GM18951 (cell line): Measurements from ENCODE around the gene CRYGN.

Experiments
- POLR2A ChIP-seq: IDR thresholded peaks from 4 replicates; pipeline ENCODE4 v1.6.1; 2011; ENCODE audit warnings: mild to moderate bottlenecking; ENCODE audit not compliant: insufficient read length, insufficient read depth; ENCODE audit errors: extremely low read depth
- in situ Hi-C: fragments of 300-500 bp; cut with MboI; formaldehyde crosslinking; loops from one replicate; pipeline ENCODE4 v1.12.0; 2022; ENCODE audit warnings: low sequenced_read_pairs, mixed read lengths, inconsistent platforms; ENCODE audit not compliant: unreplicated experiment

The CRYGN gene

DNA sequence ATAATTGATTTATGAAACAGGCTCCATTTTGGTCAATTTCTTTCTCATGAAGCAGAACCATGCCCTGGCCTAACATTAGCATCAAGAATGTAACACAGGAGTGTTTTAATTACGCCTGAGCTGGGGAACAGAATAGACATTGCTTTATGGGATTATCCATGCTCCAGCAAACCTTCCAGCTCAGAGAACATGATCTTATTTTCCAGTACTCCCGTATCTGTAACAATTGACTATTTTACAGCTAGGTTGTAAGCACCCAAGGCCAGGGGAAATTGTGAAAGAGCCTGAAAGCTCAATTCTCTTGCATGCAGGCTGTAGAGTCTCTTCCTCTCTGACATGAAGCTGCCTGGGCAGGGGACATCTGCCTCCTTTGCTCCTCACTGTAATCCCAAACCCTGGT is 30.8 kb upstream of the CRYGN start:
- TF ChIP-seq POLR2A: no peak
- in situ Hi-C loops: no loop called here

DNA sequence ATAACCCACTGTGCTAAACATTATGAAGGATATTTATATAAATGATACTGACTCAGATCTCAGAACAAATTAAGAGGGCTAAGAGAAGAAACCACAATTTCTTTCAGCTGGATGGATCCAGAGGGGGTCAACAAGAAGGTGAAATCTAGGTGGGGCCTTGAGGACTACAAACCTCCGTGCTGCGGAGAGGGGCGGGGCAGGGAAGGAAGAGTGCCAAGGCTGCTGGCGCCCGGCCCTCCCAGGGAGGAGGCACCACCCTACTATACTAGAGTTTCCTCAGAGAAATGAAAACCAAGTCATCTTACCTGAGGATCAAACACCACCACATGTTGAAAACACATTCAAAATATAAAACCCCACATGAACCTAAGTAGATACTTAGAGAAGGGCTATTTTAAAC is 29.3 kb upstream of the CRYGN start:
- no peak for TF ChIP-seq POLR2A
- in situ Hi-C loops: no loop called here

DNA sequence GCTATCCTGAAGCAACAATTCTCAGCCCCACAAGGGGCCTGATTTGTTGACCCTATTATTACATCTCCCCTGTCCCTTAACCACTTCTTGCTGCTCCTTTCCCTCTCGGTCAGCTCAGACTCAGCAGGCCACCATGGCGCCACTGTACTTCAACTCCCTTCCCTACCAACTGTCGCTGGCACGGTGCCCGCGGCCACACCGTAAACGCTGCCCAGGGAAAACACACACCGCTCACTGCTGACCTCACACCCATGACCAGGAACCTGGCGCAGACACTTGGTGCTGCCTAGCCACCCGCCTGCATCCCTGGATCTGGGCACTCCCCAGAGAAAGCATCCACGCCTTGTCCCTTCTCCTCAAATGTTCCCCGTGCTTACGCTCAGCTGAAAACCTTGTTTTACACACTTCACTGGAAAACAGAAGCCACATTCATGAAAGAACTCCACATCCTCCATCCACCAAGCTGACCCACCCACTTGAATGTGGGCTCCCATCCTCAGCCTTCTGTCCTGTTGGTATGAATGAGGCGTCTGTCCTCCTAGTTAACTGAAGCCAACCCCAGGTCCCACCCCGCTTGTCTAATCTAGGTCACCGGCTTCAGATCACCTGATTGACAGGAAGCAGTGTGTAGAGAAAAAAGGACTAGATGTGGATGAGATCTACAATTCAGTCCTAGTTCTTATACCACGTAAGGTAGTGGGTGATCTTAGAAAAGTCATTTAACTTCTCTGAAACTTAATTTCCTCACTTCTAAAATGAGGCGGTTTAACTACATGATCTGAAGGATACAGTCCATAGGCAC is 28.5 kb upstream of the CRYGN start:
- in situ Hi-C loops: no loop called here
- no peak for TF ChIP-seq POLR2A

DNA sequence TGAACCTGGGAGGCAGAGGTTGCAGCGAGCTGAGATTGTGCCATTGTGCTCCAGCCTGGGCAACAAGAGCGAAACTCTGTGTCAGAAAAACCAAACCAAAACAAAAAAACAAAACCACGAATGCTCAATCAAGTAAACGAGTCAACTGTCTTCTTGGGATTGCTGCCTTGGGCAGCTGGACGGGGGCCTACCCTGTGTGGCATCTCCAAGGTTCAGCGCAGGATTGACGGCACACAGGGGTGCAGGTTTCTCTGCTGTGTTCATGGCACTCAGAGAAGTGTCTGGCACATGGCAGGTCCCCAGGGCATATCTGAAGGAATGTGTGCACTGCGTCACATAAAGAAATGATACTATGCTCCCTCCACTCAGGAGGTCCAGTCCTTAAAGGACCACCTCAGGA is 25.2 kb upstream of the CRYGN start:
- no peak for TF ChIP-seq POLR2A
- in situ Hi-C loops: no loop called here

DNA sequence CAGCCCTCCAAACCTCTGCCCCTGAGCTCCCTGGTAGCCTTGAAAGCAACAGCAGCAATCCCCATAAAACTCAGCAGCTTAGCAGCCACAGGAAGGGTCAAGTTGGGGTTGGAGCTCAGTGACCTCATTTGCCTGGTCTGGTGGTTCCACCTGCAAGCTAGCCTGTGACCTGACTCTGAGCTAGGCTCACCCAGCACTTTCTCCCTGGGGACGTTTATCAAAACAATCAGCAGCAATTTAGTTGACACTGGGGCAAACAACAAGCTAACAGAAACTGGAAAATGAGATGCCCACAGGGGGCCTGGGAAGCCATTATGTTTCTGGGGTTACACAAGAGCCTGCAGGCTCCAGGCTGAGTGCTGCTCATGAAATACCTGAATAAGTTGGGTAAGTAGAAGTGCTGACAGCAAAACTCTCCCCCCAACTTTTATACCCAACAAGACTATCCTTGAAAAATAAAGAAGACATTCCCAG is 22.4 kb upstream of the CRYGN start:
- no peak for TF ChIP-seq POLR2A
- in situ Hi-C loops: no loop called here

DNA sequence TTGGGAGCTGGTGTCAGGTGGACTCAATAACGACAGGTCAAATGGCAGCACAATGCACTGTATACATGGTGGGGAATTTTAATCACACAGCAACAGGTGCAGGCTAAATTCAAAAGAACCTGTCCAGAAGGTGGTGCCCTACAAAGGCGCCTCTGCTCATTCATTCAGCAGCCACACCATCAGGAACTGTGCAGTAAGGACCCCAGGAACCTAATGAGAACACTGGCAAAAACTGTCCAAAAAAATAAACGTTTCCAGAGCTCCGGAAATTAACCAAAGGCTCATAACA is 21.9 kb upstream of the CRYGN start:
- TF ChIP-seq POLR2A: no peak
- in situ Hi-C loops: no loop called here

DNA sequence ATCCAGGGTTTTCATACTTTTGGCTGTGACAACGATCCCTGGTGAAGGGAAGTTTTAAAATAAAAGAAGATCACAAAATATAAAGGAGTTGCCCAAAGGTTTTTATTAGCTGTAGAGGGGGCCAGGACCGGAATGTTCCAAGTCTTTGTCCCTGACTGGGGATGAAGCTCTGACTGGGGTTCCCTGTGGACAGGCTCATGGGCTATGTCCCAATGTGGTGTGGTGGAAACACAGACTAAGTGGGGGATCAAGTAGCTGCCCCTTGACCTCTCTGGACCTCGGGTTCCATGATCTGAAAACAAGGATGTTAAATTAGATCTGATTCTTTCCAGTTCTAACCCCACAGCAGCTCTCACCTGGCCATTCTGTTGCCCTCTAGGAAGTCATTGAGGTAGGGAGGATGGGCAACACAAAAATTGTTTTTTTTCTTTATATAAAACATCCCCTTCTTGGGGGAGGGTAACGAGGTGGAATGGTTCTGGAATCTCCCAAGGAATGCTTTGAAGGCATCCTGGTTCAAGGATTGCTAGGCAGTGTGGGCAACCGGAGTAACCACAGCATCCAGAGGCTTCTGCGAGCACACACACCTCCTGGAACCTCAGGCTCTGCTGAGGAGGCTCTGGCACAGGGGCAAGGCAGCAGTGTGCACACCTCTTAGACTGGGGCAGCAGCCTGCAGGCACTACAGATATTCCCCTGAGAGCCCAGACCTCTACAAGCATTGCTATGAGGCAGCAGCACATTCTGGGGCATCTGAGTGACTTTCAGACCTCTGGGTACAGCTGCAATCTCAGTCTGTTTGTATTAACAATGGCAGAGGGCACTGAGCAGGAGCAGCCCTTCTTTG is 21.4 kb upstream of the CRYGN start:
- no peak for TF ChIP-seq POLR2A
- in situ Hi-C loops: no loop called here

DNA sequence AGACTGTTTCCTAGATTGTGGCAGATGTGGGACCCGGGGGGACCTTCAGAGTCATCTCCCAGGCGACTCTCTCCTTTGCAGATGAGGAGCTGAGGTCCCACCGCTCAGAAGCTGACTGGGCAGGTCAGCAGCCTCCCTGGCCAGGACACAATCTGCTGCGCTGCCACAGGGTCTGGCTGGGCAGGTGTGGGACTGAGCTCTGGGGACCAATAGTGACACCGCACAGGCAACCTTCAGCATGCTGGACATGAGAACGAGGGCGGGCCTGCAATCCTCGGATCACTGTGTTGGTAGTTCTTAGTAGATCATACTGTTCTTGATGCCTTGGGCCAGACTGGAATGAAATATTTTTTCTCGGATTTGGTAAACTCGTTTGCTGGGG is 20.5 kb upstream of the CRYGN start:
- in situ Hi-C loops: no loop called here
- TF ChIP-seq POLR2A: no peak

DNA sequence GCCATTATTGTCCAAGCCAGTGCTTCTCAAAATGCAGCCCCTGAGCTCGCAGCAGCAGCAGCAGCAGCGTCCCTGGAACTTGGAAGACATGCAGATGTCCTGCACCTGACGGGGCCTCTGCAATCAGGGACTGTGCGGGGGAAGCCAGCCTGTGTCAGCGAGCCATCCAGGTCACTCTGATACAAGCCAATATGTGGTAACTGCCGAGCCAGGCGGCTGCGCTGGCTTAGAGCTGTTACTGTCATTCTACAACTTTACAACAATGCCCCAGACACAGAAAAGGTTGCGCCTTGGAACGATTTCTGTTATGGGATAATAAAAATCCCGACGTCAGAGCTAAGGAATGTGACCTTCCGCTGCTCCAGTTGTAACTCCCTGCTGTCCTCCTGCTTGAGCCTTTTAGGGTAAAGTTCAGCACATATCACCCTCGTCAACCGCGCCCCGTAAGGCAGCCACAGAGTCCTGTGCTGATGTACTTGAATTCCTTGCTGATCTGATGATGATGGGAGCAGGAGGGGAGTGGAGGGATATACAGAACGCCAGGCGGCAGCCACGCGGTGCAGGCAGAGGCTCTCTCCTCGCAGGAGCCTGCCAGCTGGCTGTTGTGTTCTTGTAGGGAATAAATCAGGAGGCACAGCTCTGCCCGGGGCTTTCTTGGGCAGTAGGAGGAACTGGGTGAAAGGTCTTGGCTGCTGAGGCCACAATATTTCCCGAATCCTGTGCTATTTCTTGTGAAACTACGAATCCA is 20.0 kb upstream of the CRYGN start:
- TF ChIP-seq POLR2A: no peak
- in situ Hi-C loops: no loop called here

DNA sequence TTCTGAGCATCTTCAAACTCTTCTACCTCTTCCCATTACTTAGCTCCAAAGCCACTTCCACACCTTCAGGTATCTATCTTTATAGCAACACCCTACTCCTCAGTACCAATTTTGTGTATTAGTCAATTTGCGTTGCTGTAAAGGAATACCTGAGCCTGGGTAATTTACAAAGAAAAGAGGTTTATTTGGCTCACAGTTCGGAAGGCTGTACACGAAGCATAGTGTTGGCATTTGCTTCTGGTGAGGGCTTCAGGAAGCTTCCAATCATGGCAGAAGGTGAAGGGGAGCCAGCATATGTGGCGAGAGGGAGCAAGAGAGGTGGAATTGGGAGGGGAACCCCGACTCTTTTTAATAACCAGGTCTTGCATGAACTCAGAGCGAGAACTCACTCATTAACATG is 17.6 kb upstream of the CRYGN start:
- TF ChIP-seq POLR2A: no peak
- in situ Hi-C loops: no loop called here

DNA sequence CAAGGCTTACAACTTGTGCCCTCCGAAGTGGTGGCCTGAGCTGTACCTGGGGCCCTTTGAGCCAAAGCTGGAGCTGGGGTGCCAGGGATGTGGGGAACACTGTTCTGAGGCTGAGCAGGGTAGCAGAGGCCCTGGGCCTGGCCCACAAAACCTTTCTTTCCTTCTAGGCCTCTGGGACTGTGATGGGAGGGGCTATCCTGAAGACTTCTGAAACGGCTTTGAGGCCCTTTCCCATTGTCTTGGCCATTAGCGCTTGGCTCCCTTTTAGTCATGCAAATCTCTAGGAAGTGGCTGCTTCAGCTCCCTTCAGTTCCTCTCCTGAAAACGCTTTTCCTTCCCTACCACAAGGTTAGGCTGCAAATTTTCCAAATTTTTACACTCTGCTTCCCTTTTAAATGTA is 16.8 kb upstream of the CRYGN start:
- in situ Hi-C loops: no loop called here
- TF ChIP-seq POLR2A: no peak

DNA sequence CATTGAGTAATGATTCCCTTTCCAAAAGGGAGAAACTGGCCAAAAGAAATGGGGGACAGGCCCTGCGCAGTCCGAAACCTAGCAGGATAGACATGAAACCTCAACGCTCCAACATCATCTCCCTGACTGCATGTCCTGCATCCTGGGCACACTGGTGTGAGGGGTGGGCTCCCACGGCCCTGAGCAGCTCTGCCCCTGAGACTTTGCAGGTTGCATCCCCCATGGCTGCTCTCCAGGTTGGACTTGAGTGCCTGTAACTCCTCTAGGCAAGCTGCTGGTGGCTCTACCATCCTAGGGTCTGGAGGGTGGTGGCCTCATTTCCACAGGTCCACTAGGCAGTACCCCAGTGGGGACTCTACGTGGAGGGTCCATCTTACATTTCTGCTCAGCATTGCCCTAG is 16.3 kb upstream of the CRYGN start:
- in situ Hi-C loops: no loop called here
- no peak for TF ChIP-seq POLR2A

DNA sequence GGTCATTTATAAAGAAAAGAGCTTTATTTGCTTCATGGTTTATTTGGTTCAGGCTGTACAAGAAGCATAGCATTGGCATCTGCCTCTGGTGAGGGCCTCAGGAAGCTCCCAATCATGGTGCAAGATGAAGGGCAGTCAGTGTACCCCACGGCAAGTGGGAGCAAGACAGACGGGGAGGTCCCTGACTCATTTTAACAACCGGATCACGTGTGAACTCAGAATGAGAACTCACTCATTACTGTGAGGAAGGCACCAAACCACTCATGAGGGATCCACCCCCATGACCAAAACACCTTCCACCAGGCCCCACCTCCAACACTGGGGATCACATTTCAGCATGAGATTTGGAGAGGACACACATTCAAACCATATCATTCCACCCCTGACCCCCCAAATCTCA is 15.7 kb upstream of the CRYGN start:
- in situ Hi-C loops: no loop called here
- TF ChIP-seq POLR2A: no peak

DNA sequence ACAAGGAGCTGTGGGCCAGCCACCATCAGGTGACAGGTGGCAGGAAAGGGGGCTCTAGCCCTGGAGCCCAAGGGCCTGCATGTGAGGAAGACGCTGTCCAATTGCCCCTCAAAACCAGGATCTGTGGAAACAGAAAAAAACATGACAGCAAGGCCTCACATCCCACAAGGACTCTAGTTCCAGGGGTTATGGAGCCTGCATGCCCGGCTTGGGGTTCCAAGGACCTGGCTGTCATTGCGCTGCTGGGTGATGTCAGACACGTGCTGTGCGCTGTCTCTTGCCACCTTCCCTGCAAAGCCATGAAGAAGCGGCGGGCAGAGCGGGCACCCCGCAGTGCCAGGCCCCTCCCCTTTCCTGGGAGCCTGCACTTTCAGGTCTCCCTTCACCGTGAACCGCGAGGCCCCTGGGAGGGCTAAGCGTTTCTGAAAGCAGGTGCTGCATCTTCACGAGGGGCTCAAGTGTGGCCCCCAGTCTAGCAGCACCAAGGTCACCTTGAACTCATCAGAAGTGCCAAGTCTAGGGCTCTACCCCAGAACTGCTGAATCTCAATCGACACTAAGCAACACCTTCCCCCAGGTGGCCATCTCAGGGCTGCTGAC is 15.1 kb upstream of the CRYGN start:
- TF ChIP-seq POLR2A: no peak
- in situ Hi-C loops: no loop called here

DNA sequence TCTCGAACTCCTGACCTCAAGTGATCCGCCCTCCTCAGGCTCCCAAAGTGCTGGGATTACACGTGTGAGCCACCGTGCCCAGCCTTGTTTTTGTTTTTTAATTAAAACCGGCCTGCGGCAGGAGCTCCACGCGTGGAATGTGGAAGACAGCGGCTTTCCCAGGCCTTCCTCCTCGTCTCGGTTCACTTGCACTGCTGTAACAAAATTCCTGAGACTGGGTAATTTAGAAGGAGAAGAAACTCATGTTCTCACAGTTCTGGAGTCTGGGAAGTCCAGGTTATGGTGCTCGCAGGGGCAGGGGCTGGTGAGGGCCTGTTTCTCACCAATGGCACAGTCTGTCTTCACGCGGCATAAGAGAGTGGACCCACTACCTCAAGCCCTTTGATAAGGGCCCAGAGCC is 14.4 kb upstream of the CRYGN start:
- in situ Hi-C loops: no loop called here
- no peak for TF ChIP-seq POLR2A
